Neural progenitor cell (in vitro differentiated cells): Measurements from ENCODE around the gene TMEM242.

Experiments
- CTCF ChIP-seq: fragments of 200-600 bp; sonication (generic); IDR thresholded peaks from 2 replicates; pipeline ENCODE4 v1.5.1; 2017; ENCODE audit warnings: antibody characterized with exemption, mild to moderate bottlenecking
- EZH2 ChIP-seq: fragments of 200-600 bp; sonication (generic); IDR thresholded peaks from 2 replicates; pipeline ENCODE4 v1.6.1; 2017; ENCODE audit warnings: antibody characterized with exemption, mild to moderate bottlenecking, moderate library complexity

GRCh38 chr6:157333537-157333936 lies 10.2 kb upstream of the TMEM242 start:
- TF ChIP-seq EZH2 (no peak), CTCF (no peak)
